Trophoblast cell (in vitro differentiated cells and primary cell): Measurements from ENCODE around the gene JMJD6.
"Not testable (repeated sequence)": the region's sequence is repeated elsewhere in the genome, so short reads cannot be mapped to it uniquely, and the experiment has no call there.

Experiments
- DNase-seq, 2 donors: peaks; one replicate each; pipeline ENCODE4 v3.0.0-alpha.2; 2016
- H2AFZ ChIP-seq: 2 replicates; pipeline ENCODE4 v1.6.1; 2013; ENCODE audit warnings: low read length, moderate library complexity, mild to moderate bottlenecking; ENCODE audit not compliant: insufficient read depth, poor library complexity
- H2AK5ac ChIP-seq: 2 replicates; pipeline ENCODE4 v1.6.1; 2013; ENCODE audit warnings: mild to moderate bottlenecking, low read length
- H2BK120ac ChIP-seq: 2 replicates; pipeline ENCODE4 v1.6.1; 2013; ENCODE audit warnings: low read length, mild to moderate bottlenecking, moderate library complexity; ENCODE audit not compliant: insufficient read depth, poor library complexity
- H2BK12ac ChIP-seq: 2 replicates; pipeline ENCODE4 v1.6.1; 2013; ENCODE audit warnings: mild to moderate bottlenecking, low read length, moderate library complexity
- H2BK5ac ChIP-seq: 2 replicates; pipeline ENCODE4 v1.6.1; 2013; ENCODE audit warnings: low read length, low read depth, moderate library complexity, mild to moderate bottlenecking; ENCODE audit not compliant: poor library complexity
- H3K14ac ChIP-seq: 2 replicates; pipeline ENCODE4 v1.6.1; 2013; ENCODE audit warnings: mild to moderate bottlenecking, low read length
- H3K18ac ChIP-seq: 2 replicates; pipeline ENCODE4 v1.6.1; 2013; ENCODE audit warnings: mild to moderate bottlenecking, low read length
- H3K23ac ChIP-seq: 2 replicates; pipeline ENCODE4 v1.6.1; 2013; ENCODE audit warnings: low read length
- H3K27ac ChIP-seq: 2 replicates; pipeline ENCODE4 v1.5.1; 2013; ENCODE audit warnings: low read depth, mild to moderate bottlenecking, inconsistent platforms, low read length, moderate library complexity
- H3K27me3 ChIP-seq: 2 replicates; pipeline ENCODE4 v1.6.1; 2013; ENCODE audit warnings: inconsistent platforms, mild to moderate bottlenecking, low read length, moderate library complexity; ENCODE audit not compliant: insufficient read depth
- H3K36me3 ChIP-seq, 2 experiments: 1 replicate in 1 of 2; 2 replicates in 1 of 2; pipeline ENCODE4 v1.6.1; 2013; ENCODE audit warnings: low read length in 2 of 2, mild to moderate bottlenecking in 2 of 2, moderate library complexity in 1 of 2; ENCODE audit not compliant: insufficient read depth in 2 of 2, control insufficient read depth in 1 of 2
- H3K4ac ChIP-seq: 2 replicates; pipeline ENCODE4 v1.6.1; 2013; ENCODE audit warnings: low read depth, mild to moderate bottlenecking, low read length, moderate library complexity
- H3K4me1 ChIP-seq, 2 experiments: 1 replicate in 1 of 2; 2 replicates in 1 of 2; pipeline ENCODE4 v1.6.1; 2013; ENCODE audit warnings: low read length in 2 of 2, mild to moderate bottlenecking in 2 of 2, moderate library complexity in 1 of 2; ENCODE audit not compliant: insufficient read depth in 2 of 2, control insufficient read depth in 1 of 2
- H3K4me2 ChIP-seq: 2 replicates; pipeline ENCODE4 v1.6.1; 2013; ENCODE audit warnings: inconsistent platforms, mild to moderate bottlenecking, low read length, moderate library complexity
- H3K4me3 ChIP-seq: 2 replicates; pipeline ENCODE4 v1.5.1; 2013; ENCODE audit warnings: mild to moderate bottlenecking, low read depth, low read length, inconsistent platforms
- H3K79me1 ChIP-seq: one replicate; pipeline ENCODE4 v1.6.1; 2013; ENCODE audit warnings: low read length
- H3K79me2 ChIP-seq: 2 replicates; pipeline ENCODE4 v1.6.1; 2013; ENCODE audit warnings: low read length, mild to moderate bottlenecking; ENCODE audit not compliant: control insufficient read depth, insufficient read depth, poor library complexity
- H3K9ac ChIP-seq: 2 replicates; pipeline ENCODE4 v1.6.1; 2013; ENCODE audit warnings: mild to moderate bottlenecking, low read length
- H3K9me3 ChIP-seq: 2 replicates; pipeline ENCODE4 v1.6.1; 2013; ENCODE audit warnings: low read depth, mild to moderate bottlenecking, control low read depth, inconsistent platforms, low read length; ENCODE audit not compliant: insufficient read depth
- H4K12ac ChIP-seq: 2 replicates; pipeline ENCODE4 v1.6.1; 2013; ENCODE audit warnings: low read depth, mild to moderate bottlenecking, low read length, moderate library complexity
- H4K8ac ChIP-seq: 2 replicates; pipeline ENCODE4 v1.6.1; 2013; ENCODE audit warnings: low read depth, mild to moderate bottlenecking, low read length, moderate library complexity
- H4K91ac ChIP-seq: one replicate; pipeline ENCODE4 v1.6.1; 2013; ENCODE audit warnings: low read depth, mild to moderate bottlenecking, low read length, moderate library complexity
- WGBS: extraction: QIAGEN DNeasy Blood & Tissue Kit; methylation state at CpG from one replicate; pipeline ENCODE4 v1.1.7; 2013; ENCODE audit warnings: missing lambda C conversion rate; ENCODE audit not compliant: insufficient read length, insufficient coverage; ENCODE audit errors: extremely low coverage; 5-methylcytosine and 5-hydroxymethylcytosine counted together

The JMJD6 gene

GRCh38 chr17:76744747-76745146, 18.3 kb upstream of the JMJD6 start:
- Histone ChIP-seq H3K23ac (no peak overlapping the region), H2BK5ac (no peak overlapping the region), H3K36me3 (peaks cover 10 to 21% of the 10 kb centered on the region in 2 experiments), H3K4me3 (no peak overlapping the region), H3K79me1 (no peaks in the 10 kb centered on the region), H2BK12ac (no peak overlapping the region), H3K18ac (no peak overlapping the region), H3K79me2 (no peaks in the 10 kb centered on the region), H2AK5ac (no peak overlapping the region), H3K9me3 (no peaks in the 10 kb centered on the region), H3K27me3 (no peaks in the 10 kb centered on the region), H3K27ac (no peak overlapping the region), H3K4me1 (no peaks in the 10 kb centered on the region), H3K4ac (no peak overlapping the region), H4K91ac (no peak overlapping the region), H3K9ac (no peak overlapping the region), H3K4me2 (no peak overlapping the region), H4K12ac (no peak overlapping the region), H4K8ac (no peak overlapping the region), H2AFZ (no peak overlapping the region), H3K14ac (no peak overlapping the region), H2BK120ac (no peak overlapping the region)
- DNase-seq: no peak
- WGBS: no CpG with 5 or more reads among the region's 2 CpGs

GRCh38 chr17:76742958-76743357, 16.6 kb upstream of the JMJD6 start:
- H3K4me1 ChIP-seq: no peaks in the 10 kb centered on the region
- H3K18ac ChIP-seq: no peak overlapping the region
- no peak overlapping the region for H2AK5ac ChIP-seq
- no peak overlapping the region for H2BK5ac ChIP-seq
- no peak overlapping the region for H3K4ac ChIP-seq
- H2AFZ ChIP-seq: no peak overlapping the region
- no peak overlapping the region for H3K23ac ChIP-seq
- H3K79me2 ChIP-seq: peaks cover 3% of the 10 kb centered on the region
- H2BK12ac ChIP-seq: no peak overlapping the region
- H3K36me3 ChIP-seq: peaks cover 7 to 18% of the 10 kb centered on the region in 2 experiments
- H4K12ac ChIP-seq: no peak overlapping the region
- no peak overlapping the region for H3K14ac ChIP-seq
- H3K4me3 ChIP-seq: no peak overlapping the region
- no peaks in the 10 kb centered on the region for H3K27me3 ChIP-seq
- no peak overlapping the region for H3K9ac ChIP-seq
- no peak overlapping the region for H3K27ac ChIP-seq
- DNase-seq: peak in 1 of 2 donors; percentile 55
- no peak overlapping the region for H4K8ac ChIP-seq
- no peak overlapping the region for H2BK120ac ChIP-seq
- no peaks in the 10 kb centered on the region for H3K9me3 ChIP-seq
- H4K91ac ChIP-seq: no peak overlapping the region
- H3K79me1 ChIP-seq: peaks cover 2% of the 10 kb centered on the region
- no peak overlapping the region for H3K4me2 ChIP-seq

- DNase-seq: no peak
- Histone ChIP-seq H3K4me2 (no peak overlapping the region), H4K91ac (no peak overlapping the region), H3K79me1 (peaks cover 17% of the 10 kb centered on the region), H2BK5ac (no peak overlapping the region), H3K27me3 (no peaks in the 10 kb centered on the region), H3K23ac (no peak overlapping the region), H3K4ac (no peak overlapping the region), H3K14ac (no peak overlapping the region), H3K18ac (no peak overlapping the region), H3K79me2 (peaks cover 18% of the 10 kb centered on the region), H4K8ac (no peak overlapping the region), H2BK120ac (no peak overlapping the region), H3K4me1 (no peaks in the 10 kb centered on the region), H3K27ac (no peak overlapping the region), H2AK5ac (no peak overlapping the region), H3K4me3 (no peak overlapping the region), H3K36me3 (peaks cover 8 to 16% of the 10 kb centered on the region in 2 experiments), H4K12ac (no peak overlapping the region), H3K9ac (no peak overlapping the region), H2BK12ac (no peak overlapping the region), H3K9me3 (no peaks in the 10 kb centered on the region), H2AFZ (no peak overlapping the region)
- no CpG with 5 or more reads among the region's 5 CpGs for WGBS
These were observed 14.1 kb upstream of the JMJD6 start for GRCh38 chr17:76740329-76741118.

- not testable (repeated sequence) for H3K9ac ChIP-seq, H3K4me1 ChIP-seq, H3K18ac ChIP-seq, H3K9me3 ChIP-seq, H2BK12ac ChIP-seq, H2BK120ac ChIP-seq, DNase-seq, H2AK5ac ChIP-seq, H3K4me3 ChIP-seq, H4K12ac ChIP-seq, H3K27me3 ChIP-seq, H3K14ac ChIP-seq, H4K91ac ChIP-seq, H3K27ac ChIP-seq, H2BK5ac ChIP-seq, H2AFZ ChIP-seq, H3K23ac ChIP-seq, H3K4me2 ChIP-seq, H4K8ac ChIP-seq
- H3K79me2 ChIP-seq: peaks cover 18% of the 10 kb centered on the region
- peaks cover 17% of the 10 kb centered on the region for H3K79me1 ChIP-seq
- peaks cover 7 to 13% of the 10 kb centered on the region in 2 experiments for H3K36me3 ChIP-seq
- H3K4ac ChIP-seq: peak overlapping the region; percentile 60
- WGBS: no CpG with 5 or more reads among the region's 17 CpGs
These were observed 13.2 kb upstream of the JMJD6 start for GRCh38 chr17:76739568-76740115.
